Spleen (tissue), 7 donors: ENCODE results near the gene VNN1.

ENCODE experiments used
- CTCF ChIP-seq, 11 experiments: fragments of 200-600 bp in 7 of 11; fragments of 450-650 bp in 4 of 11; sonication (generic) in 4 of 11; IDR thresholded peaks in 8 of 11; conservative IDR thresholded peaks in 3 of 11; 1 replicate in 7 of 11; 2 replicates in 4 of 11; pipeline versions ENCODE4 v1.4.0 to v1.8.0; 2016 to 2021; ENCODE audit warnings: antibody characterized with exemption in 11 of 11, inconsistent platforms in 4 of 11, mild to moderate bottlenecking in 1 of 11
- POLR2A ChIP-seq, 3 donors: fragments of 450-650 bp; IDR thresholded peaks; one replicate each; pipeline ENCODE4 v1.5.1; 2017; ENCODE audit warnings: antibody characterized with exemption in 3 of 3, mild to moderate bottlenecking in 1 of 3
- POLR2AphosphoS5 ChIP-seq, 3 donors: sonication (generic); formaldehyde crosslinking; IDR thresholded peaks; one replicate each; pipeline ENCODE4 v1.5.1; 2017; ENCODE audit warnings: antibody characterized with exemption in 3 of 3
- donor health status: DM: no; HTN: no; CAD: no; lungs with moderate emphysema.
- donor health status: DM: no; HTN: no; CAD: no.
- donor health status: DM: no; HTN: no; CAD: no.

- no peak for TF ChIP-seq CTCF (IDR thresholded peaks at IDR 0.05 in 8 of 11, conservative IDR thresholded peaks at IDR 0.05 in 3 of 11)
- TF ChIP-seq POLR2A (IDR thresholded peaks at IDR 0.05) = no peak
- TF ChIP-seq POLR2AphosphoS5 (IDR thresholded peaks at IDR 0.05) = no peak
Measured at GRCh38 chr6:132673376-132674094, 40.3 kb downstream of the VNN1 start.
